Anterior cingulate cortex (tissue), 58 donors: ENCODE measurements around the gene FKBP11.

Source experiments
- DNase-seq, 58 donors: peaks; one replicate each; lab custom pipeline; 2025; lab: John Stamatoyannopoulos, UW

FKBP11 gene

DNA sequence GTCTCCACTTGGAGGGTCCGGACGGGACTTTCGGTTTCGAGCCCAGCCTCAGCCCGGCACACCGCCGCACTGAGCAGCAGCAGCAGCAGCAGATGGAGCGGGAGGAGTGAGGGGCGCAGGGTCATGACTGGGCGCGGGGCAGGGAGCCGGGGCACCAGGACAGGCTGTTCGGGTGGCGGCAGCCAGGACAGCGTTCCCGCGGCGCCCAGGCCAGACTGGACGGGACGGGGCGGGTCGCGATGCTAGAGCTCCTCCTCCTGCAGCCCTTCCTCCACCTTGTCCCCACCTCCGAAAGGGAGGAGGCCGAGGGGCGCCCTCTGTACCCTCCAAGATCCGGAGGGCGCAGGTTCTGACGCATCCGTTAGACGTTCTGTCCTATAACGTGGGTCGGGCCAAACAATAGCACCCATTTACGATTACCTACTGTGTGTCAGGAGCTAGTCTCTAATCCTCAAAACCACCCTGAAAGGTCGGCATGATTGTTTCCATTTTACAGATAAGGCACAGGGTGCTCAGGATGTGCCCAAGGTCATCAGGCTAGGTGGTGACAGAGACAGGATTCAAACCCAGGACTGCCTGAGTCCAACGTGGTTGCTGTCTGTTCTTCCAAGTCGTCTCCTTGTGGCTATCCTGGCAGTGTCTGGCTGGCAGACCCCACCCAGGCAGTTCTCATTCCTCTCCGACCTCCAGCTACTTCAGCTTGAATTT lies at the start of gene FKBP11:
Gene FKBP11 (minus strand): TSS at position 189 of the 708 bp plus-strand sequence. CDS start 64 bp downstream, at position 125.
- DNase-seq = peak in 19 of 58 donors; percentile 2 to 54 (median 11)

DNA sequence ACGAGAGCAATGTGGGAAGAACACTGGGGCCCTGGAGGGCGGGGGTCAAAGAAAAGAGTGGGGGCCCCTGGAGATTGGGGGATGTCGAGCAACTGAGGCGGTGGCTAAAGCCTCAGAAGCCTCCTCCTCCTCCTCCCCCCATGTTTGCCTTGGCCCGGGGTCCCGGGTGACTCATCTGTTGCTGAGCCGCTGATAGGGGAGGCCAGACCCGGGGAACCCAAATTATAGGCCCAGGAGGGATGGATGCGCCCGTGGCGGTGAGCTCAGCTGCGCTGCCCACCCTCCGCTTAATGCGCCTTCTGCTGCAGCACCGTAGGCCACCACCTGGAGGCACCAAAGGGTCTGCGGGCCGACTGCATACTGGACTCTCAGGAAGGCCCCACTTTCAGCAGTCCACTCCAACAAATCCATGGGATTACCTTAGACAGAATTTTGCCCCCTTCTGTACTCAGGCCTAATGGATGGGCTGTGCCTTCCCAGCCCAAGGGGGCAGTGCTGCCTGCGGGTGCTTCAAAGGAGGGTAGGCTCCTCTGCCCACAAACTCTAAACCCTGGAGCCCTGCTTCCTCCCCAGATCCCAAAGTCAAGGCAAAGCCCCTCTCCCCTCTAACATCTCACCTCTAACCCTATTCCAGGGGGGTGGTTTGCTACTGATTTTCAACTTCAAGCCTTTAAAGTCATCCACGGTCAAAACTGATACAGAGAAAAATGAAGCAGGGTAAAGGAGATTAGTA lies 48.8 kb upstream of the FKBP11 start:
- DNase-seq = peak in 2 of 58 donors; percentile 10 to 13

DNA sequence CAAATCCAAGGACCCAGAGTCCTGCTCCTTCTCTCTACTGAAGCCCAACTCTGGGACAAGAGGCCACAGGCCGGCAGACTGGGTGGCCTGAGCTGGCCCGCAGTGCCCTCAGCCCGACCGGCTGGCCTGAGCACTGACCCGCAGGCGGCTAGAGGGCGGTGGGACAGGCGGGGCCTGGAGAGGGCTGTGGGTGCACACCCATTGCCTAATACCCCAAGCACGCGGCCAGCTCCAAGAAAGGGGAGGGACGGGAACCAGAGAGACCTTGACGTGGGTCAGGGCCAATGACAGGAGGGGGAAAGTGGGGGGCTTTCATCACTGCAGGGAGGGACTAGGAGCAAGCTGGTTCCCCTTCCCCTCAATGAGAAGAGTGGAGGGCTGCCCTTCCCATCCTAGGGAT lies 48.2 kb upstream of the FKBP11 start:
- DNase-seq = no peak

DNA sequence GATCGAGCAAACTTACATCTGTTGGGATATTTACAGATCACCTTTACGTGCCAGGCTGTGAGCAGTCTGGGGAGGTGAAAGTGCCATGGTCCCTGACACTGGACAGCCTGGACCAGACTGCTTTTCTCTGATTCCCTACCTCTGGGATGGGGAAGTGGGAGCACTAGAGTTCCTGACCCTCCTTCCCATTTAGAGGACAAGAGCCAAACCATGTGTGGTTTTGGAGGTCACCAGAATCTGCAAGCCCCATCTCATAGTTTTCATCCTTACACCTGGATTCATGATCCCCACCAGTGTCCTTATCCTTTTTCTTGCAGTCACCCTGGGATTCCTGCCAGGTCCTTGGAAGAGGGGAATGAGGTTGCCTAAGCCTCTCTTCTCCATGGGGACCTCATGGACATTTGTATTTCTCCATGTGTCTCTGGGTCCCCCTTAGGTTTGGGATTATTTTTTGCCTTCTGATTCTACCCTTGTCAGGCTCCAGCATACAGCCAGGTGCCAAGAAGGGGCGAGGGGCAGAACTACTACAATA lies 47.7 kb upstream of the FKBP11 start:
- DNase-seq = no peak

DNA sequence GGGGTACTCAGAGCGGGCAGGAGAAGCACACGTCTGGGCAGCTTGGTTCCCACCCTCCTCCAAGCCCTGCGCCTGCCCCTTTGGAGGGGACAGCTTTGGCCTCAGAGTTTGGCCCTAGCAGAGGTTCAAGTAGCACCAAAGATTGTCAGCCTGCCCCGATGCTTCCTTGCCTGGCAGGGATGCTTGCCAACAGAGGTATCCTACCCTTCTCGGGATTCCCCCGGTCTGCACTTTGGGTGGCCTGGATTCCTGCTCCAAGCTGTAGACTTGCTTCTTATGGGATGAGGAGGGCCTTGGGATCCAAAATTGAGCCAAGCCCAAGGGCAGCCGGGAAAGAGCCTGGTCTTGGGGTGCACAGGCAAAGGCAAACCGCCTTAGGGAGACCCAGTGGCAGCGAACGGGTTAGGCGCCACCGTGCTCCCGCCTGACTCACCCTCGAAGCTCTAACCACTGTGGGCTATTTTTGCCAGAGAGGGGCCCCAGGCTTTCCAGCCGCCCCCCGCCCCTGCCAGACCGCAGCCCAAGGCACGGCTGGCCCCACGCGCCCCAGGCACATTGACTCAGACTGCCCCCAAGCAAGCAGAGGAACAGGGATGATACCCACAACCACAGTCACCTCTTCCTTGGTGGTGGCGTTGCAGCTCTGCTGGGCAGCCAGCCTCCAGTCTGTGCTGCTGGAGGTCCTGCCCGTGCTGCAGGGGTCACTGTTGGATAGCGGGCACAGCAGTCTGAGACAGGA lies 47.1 kb upstream of the FKBP11 start:
- DNase-seq = no peak

DNA sequence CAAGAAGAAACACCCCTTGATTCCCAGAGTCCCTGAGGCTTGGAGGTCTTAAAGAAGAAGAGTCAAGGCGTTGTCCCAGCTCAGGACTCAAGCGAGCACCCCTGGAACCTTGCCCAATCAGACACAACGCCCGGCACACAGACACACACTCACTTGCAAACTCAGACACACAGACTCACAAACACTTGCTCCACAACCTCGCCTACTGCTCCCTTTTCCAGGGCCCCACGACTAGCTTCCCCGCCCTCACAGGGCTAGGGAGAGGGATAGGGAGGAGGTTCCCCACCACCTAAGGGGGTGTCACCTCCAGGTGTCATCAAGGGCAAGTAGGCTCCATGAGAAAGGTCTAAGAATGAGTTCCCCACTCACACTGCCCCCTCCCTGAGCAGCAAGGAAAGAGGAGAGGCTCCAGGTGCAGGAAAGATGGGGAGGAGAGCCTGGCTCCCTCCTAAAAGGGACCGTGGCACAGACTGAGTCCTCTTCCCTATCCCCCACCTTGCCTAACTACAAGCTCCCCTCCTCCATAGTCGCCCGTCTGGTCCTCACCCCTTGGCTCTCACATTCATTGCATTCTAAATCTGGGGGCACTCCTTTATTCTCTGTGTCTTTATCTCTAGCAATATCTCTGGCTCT lies 45.5 kb upstream of the FKBP11 start:
- no peak for DNase-seq

DNA sequence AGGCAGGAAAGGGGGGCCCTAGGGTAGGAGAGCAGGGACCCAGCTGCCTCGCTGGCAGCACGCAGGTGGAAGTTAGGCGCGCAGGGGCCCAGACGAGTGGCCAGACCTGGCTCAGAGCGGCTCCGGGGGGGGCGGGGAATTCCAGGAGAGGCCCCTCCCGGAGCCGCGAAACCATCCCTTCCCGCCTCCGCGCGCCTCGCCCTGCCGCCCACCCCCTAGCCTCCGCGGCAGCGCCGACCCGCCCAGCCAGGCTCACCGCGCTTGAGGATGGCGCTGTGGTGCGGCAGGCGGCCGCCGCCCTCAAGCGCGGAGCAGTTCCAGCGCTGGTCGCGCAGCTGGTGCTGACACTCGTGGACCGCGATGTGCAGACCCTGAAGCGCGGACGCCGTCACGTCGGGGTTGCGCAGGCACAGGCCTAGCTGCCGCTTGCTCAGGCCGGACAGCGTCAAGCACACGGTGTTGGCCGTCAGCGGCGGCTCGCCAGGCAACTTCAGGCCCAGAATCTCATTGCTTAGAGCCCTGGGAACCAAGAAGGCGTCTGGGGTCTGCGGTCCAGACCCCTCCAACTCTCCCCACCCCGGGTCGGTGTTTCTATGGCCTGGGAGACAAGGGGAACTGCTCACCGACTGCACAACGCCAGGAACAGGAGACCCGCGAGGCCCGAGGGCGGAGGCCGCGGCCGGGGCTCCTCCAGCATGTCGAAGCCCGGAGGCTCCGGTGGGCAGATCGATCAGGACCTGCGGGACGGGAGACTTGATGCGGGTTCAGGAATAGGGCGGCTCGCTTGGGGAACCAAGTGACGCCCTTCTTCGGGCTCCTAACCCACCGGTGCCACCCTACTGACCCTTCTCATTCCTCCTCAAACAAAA lies 44.8 kb upstream of the FKBP11 start:
- peak in 3 of 58 donors; percentile 12 to 25 (median 25) for DNase-seq

DNA sequence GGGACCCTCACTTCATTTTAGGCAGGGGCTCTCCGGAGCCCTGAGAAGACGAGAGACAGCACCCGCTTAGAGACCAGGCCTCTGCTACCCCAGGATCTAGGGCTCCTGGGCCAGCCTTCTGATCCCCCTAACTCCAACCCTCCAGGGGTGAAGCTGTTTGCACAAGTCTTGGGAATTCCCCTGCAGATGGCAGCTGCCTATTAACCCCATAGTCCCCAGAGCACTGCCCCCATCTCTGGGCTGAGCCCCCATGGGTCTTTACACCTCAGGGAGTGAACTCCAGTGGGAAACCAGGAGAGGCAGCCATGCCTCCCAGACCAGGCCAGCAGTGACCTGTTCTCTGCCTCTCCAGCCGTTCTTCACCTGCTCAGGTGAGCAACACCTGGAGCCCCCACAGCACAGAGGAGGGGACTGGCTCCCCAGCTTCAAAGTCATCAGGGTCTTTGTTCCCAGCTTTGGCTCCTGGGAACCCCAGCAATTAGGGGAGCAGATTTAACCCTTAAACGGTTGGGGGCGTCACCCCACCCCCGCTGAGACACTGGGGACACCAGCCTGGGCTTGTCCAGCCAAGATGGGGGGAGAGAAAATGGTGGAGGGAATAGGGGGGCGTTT lies 44.0 kb upstream of the FKBP11 start:
- no peak for DNase-seq

DNA sequence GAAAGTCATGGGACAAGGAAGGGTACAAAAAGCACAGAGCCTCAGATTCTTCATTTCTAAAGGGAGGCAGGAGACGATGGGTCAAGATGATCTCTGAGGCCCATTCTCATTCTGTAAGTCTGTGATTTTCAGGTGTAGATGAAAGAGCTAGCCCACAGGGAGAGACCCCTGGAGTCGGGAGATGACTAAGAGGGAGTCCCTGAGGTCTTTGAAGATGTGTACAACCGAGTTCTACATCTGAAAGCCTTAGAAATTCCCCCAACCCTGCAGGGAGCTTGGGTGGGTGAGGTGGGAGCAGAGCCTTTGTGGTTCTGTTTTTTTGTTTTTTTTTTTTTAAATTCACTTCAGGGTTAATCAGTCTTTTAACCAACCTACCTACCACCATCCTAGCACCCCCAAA lies 43.2 kb upstream of the FKBP11 start:
- DNase-seq = no peak

DNA sequence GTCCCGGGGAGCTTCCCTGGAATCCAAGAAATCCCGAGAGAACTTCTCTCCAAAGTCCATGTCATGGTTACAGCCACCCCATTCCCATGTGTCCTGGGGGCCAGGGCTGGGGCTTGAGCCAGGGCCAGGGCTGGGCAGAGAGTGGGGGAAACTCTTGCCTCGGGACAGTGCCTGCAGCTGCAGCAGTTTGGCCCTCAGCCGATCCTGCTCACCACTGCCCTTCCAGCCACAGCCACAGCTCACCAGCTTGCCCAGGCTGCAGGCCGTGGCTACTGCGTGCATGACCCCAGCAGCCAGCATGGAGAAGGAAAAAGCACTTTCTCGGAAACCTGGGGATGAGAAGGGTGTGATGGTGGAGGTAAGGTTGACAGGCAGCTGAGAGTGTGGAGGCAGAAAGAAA lies 42.7 kb upstream of the FKBP11 start:
- DNase-seq = no peak

DNA sequence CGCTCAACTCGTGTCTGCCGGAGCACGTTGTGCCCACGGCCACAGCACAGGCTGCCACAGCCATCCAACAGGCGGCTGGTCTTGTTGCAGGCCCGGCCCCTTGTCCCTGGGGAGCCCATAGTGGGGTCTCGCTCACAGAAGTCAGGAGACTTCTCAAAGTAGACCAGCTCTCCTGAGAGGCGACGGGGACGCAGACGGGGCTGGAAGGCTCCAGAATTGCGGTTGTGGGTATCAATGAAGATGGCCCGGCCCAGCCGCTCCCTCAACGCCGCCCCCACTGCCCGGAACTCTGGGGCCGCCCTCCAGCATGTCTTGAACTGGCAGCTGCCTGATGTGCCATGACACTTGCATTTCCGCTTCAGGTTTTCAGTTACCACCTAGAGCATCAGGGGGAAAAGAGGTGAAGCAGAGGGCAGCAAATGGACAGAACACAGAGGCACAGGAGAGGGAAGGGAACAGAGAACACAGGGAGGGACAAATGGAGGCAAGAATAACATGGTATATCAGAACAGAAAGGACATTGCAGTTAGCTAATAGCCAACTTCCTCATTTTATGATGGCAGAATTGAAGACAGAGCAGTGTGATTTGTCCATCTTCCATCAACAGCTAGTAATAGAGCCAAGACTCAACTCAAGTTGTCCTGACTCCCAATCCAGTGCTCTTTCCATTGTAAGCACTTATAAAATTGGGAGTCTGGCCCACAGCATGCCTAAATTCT lies 41.0 kb upstream of the FKBP11 start:
- no peak for DNase-seq

DNA sequence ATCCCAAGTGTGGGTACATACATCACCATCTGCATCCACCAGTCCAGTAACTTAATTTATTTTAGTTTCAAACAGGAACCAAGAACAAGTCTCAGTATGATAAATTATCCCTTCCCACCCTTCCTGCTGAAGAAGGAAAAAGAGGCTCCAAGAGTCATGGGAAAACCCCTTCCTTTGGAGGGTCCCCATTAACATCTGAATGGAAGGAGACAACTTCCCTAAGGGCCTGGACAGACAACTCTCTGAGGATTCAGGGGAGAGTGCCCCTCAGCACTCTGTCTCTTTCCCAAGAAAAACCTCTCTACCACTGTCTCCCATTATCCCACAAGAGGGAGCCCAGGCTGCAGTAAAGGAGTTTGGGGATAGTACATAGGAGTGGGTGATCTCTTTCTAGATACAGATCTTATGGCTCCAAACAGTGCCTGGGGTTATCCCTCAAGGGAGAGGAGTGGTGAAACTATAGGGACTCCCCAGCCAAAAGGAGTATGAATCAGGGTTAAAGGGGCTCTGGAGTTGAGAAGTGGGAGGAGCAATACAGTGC lies 40.1 kb upstream of the FKBP11 start:
- peak in 2 of 58 donors; percentile 6 to 8 for DNase-seq

DNA sequence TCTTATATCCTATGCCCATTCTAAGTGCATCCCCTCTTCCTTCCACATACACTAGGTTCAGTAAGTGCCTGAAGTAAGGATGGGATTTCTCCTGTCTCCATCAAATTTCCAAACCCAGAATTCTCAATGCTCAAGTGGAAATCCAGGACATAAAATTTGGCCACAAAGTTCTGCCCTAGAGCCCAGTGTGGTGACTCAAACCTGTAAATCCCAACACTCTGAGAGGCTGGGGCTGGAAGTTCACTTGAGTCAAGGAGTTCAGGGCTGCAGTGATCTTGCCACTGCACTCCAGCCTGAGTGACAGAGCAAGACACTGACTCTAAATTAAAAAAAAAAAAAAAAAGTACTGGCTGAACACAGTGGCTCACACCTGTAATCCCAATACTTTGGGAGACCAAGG lies 36.5 kb upstream of the FKBP11 start:
- no peak for DNase-seq

DNA sequence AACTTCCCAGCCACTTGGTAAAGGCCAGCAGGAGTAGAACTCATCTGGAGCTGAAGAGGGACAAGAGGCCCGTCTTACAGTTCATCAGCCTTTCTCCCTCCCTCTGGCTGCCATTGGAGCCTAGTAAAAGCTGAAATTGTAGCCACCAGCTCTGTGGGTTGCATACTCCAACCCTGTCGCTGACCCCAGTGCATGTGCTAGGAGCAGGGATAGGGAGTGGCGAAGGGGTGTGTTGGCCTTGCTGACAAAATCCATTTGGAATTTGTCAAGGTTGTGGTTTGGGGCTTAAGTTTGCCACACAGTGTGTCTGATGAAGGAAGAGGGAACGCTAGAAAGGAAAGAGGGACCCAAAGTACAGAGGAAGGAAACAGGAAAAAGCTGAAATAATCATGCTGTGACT lies 36.0 kb upstream of the FKBP11 start:
- no peak for DNase-seq

DNA sequence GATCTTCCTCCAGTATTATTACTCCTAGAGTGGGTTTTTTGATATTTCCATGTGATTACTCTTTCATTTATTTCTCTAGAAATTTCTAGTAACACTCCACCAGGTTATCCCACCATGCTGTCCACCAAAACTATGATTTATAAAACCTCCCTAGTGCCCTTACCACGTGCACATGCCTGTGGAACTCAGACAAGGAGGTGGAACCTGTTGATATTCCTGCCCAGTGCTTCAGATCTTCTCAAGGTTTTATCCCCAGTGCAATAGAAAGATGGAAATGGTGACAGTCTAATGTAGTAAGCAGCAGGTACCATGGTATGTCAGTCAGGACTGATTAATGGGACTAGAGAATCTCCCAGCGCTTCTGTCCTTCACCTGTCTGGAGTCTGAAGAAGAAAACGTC lies 35.5 kb upstream of the FKBP11 start:
- no peak for DNase-seq

DNA sequence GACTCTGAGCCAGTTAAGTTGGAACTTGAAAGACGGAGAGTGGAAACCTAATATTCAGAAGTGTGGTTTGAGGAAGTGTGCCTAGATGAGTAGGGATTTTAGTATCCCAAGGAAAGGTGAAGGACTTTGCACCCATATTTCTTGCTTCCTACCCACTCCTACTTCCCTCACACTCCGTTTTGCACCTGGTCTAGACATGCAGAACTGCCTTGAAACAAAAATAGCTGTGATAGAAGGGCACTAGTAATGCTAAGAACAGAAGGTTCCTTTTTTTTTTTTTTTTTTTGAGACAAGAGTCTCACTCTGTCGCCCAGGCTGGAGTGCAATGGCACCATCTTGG lies 32.7 kb upstream of the FKBP11 start:
- no peak for DNase-seq

DNA sequence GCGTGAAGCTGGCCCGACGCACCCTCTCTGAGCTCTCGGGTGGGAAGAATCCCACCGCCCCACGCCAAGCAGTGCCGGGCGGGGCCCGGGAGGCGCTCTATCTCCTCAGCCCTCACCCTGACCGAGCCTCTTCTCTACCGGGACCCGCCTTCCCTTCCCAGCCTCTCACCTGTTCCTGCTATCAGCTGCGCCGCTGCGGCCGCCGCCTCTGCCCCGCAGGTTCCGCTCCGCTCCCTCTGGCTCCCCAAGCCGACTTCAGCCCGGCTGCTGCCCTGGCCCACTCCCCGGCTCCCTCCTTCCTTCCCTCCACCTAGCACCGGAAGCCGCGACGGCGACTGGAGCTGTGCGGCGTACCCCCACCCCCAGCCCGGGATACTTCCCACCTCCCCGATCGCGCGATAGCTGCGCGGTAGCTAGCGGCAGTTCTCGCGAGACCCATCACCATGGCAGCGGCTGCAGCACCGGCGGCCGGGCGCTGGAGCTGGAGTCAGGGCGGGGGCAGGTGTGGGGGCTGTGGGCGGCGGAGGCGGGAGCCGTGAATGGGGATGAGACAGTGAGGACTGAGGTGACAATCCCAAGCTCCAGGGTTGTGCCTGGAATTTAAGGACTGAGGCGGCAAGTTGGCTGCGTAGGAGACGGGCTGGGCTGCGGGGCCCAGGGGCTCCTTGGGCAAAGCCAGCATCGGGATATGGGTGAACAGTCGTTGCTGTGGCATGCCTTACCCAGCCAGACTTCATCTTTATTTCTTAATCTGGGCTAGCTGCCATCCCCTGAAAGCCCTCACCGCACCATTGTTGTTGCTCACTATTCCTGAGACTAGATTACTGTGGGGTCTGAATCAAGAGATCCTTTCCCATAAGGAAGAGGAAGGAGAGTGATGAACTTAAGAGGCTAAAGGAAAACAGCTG lies 32.1 kb upstream of the FKBP11 start, which contains the start of gene ARF3:
Gene ARF3 (minus strand): TSS at position 347 of the 908 bp plus-strand sequence. CDS start 16,392 bp downstream, outside the sequence.
- DNase-seq = peak; percentile 33 to 94 (median 84)
